GM12865 (cell line): ENCODE results near the gene STAC.

ENCODE experiments used
- DNase-seq: peaks from one replicate; pipeline ENCODE4 v3.0.0; 2010; ENCODE audit warnings: low read depth
- H3K4me3 ChIP-seq: 2 replicates; pipeline ENCODE4 v1.5.1; 2011; ENCODE audit warnings: mild to moderate bottlenecking, low read depth, low read length, control low read depth
- TF ChIP-seq, protein P1 (sequence below): IDR thresholded peaks from 2 replicates; pipeline ENCODE4 v1.5.1; 2011; ENCODE audit warnings: low read length, control low read depth, low read depth, inconsistent platforms; ENCODE audit not compliant: insufficient read depth; ENCODE audit errors: missing control alignments

The STAC gene

DNA sequence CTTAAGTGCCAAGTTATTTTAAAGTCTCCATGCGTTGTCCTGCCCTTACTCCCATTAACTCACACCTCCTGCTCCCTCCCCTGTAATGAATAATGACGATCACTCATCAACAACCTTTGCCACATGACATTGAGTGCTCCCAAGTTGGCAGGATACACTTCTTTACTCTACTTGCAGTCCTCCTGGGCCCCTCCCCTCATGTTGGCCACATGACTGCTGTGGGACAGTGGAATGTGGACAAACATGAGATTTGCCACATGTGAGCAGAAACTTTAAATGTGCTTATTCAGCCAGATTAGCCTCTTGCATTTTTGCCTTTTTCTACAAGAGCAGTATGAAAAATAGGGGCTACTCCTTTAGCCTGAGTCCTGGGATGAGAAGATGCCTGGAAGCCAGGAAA lies 216.1 kb downstream of the STAC start:
- TF ChIP-seq, protein P1, sequence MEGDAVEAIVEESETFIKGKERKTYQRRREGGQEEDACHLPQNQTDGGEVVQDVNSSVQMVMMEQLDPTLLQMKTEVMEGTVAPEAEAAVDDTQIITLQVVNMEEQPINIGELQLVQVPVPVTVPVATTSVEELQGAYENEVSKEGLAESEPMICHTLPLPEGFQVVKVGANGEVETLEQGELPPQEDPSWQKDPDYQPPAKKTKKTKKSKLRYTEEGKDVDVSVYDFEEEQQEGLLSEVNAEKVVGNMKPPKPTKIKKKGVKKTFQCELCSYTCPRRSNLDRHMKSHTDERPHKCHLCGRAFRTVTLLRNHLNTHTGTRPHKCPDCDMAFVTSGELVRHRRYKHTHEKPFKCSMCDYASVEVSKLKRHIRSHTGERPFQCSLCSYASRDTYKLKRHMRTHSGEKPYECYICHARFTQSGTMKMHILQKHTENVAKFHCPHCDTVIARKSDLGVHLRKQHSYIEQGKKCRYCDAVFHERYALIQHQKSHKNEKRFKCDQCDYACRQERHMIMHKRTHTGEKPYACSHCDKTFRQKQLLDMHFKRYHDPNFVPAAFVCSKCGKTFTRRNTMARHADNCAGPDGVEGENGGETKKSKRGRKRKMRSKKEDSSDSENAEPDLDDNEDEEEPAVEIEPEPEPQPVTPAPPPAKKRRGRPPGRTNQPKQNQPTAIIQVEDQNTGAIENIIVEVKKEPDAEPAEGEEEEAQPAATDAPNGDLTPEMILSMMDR, result no peak
- no peak for DNase-seq
- H3K4me3 ChIP-seq, result no peak overlapping the region

DNA sequence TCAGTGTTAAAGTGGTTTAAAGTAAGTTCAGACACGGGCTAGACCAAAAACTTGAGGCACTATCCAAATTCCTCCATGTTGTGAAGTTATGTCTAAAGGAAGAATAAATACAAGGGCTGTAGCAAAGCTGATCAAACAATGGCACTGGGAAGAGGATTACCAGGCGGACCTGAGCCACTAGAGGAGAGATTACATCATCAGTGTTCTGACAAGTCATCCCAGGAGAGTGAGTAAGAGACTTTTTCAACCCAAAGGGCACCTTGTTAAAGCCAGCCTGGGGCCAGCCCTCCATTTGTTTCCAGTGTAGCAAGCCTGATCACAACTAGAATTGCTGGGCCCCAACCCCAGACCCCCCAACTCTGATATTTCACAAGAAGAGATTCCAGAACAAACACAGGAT lies 217.1 kb downstream of the STAC start:
- TF ChIP-seq, protein P1, result no peak
- no peak for DNase-seq
- no peak overlapping the region for H3K4me3 ChIP-seq
